ENCODE measurements around the gene CTPS1. TPM values are rescaled to one million over a fixed set of nuclear protein-coding genes. Genes with fewer than 3 reads are reported as not detected.
A peak's percentile ranks its signal among the peaks of the same experiment; 100 is the strongest.

Gene CTPS1
- total RNA-seq, 1 donor: 19.2 TPM

DNA sequence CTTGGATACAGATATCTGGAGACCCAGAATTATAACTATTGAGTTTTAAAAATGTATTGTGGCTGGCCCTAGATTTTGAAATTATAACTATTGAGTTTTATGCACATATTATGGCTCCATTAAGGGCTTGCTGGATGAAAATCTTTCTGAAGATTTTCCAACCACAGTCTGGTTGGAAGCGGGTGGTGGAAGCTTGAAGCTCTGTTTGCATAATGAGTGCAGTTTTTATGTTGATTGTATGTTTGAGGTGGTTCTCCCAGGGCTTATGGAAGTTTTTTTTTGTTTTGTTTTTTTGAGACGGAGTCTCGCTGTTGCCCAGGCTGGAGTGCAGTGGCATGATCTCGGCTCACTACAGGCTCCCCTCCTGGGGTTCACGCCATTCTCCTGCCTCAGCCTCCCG, 10.1 kb upstream of the CTPS1 start:
- Histone ChIP-seq H3K4me3 (ENCODE audit: insufficient read depth, low read length) (no peak overlapping the region), H3K9me3 (ENCODE audit: low read depth, low read length) (no peaks in the 10 kb centered on the region), H4K20me1 (ENCODE audit: insufficient read depth, low read length) (no peaks in the 10 kb centered on the region), H3K27me3 (ENCODE audit: insufficient read depth, low read length) (no peaks in the 10 kb centered on the region), H3K27ac (ENCODE audit: low read depth, low read length) (no peak overlapping the region), H2AFZ (ENCODE audit: low read length) (no peak overlapping the region), H3K4me2 (ENCODE audit: insufficient read depth, low read length) (no peak overlapping the region), H3K4me1 (ENCODE audit: insufficient read depth, low read length) (peaks cover 11% of the 10 kb centered on the region), H3K36me3 (ENCODE audit: insufficient read depth, low read length) (no peaks in the 10 kb centered on the region), H3K79me2 (ENCODE audit: insufficient read depth, low read length) (no peaks in the 10 kb centered on the region)
- DNase-seq (ENCODE audit: insufficient read length, low spot score, missing footprints): no peak
- TF ChIP-seq, protein P1, sequence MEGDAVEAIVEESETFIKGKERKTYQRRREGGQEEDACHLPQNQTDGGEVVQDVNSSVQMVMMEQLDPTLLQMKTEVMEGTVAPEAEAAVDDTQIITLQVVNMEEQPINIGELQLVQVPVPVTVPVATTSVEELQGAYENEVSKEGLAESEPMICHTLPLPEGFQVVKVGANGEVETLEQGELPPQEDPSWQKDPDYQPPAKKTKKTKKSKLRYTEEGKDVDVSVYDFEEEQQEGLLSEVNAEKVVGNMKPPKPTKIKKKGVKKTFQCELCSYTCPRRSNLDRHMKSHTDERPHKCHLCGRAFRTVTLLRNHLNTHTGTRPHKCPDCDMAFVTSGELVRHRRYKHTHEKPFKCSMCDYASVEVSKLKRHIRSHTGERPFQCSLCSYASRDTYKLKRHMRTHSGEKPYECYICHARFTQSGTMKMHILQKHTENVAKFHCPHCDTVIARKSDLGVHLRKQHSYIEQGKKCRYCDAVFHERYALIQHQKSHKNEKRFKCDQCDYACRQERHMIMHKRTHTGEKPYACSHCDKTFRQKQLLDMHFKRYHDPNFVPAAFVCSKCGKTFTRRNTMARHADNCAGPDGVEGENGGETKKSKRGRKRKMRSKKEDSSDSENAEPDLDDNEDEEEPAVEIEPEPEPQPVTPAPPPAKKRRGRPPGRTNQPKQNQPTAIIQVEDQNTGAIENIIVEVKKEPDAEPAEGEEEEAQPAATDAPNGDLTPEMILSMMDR (IDR thresholded peaks at IDR 0.05; ENCODE audit: extremely low read depth, low read depth, low read length): no peak

DNA sequence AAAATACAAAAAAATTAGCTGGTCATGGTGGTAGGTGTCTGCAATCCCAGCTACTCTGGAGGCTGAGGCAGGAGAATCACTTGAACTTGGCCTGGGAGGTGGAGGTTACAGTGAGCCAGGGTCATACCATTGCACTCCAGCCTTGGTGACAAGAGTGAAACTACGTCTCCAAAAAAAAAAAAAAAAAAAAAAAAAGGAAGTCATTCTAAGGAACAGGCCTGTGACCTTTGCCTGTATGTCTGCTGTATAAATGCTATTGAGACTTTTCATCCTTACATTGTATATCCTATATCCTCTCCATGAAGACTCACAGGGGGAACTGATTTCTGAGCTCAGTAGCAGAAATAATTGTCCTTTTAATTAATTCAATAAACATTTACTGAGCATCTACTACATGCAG, 7.5 kb upstream of the CTPS1 start:
- TF ChIP-seq, protein P1 (IDR thresholded peaks at IDR 0.05; ENCODE audit: extremely low read depth, low read depth, low read length): no peak
- Histone ChIP-seq H2AFZ (ENCODE audit: low read length) (no peak overlapping the region), H3K4me1 (ENCODE audit: insufficient read depth, low read length) (peaks cover 13% of the 10 kb centered on the region), H3K27ac (ENCODE audit: low read depth, low read length) (no peak overlapping the region), H4K20me1 (ENCODE audit: insufficient read depth, low read length) (no peaks in the 10 kb centered on the region), H3K4me2 (ENCODE audit: insufficient read depth, low read length) (no peak overlapping the region), H3K36me3 (ENCODE audit: insufficient read depth, low read length) (no peaks in the 10 kb centered on the region), H3K79me2 (ENCODE audit: insufficient read depth, low read length) (no peaks in the 10 kb centered on the region), H3K4me3 (ENCODE audit: insufficient read depth, low read length) (no peak overlapping the region), H3K27me3 (ENCODE audit: insufficient read depth, low read length) (no peaks in the 10 kb centered on the region), H3K9me3 (ENCODE audit: low read depth, low read length) (no peaks in the 10 kb centered on the region)
- DNase-seq (ENCODE audit: insufficient read length, low spot score, missing footprints): no peak

DNA sequence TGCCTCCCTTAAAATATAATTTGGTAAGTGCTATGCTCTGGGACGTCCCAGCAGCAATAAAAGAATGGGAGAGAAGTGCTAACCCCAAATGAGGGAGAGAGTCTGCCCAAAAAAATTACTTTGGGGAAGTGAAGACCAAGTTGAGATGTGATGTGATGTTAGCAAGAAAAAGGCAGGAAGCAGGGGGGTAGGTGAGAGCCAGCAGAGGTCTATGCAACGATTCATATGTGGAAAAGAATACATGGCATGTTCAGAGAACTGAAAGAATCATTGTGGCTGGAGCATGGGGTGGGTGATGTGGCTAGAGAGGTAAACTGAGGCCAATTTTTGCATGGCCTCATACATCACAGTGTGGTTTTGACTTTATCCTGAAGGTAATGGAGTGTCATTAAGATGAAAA, 5.6 kb upstream of the CTPS1 start:
- no peak overlapping the region for H3K27ac ChIP-seq (ENCODE audit: low read depth, low read length)
- peaks cover under 1% of the 10 kb centered on the region for H3K79me2 ChIP-seq (ENCODE audit: insufficient read depth, low read length)
- peaks cover 5% of the 10 kb centered on the region for H3K4me1 ChIP-seq (ENCODE audit: insufficient read depth, low read length)
- no peak overlapping the region for H3K4me2 ChIP-seq (ENCODE audit: insufficient read depth, low read length)
- no peaks in the 10 kb centered on the region for H4K20me1 ChIP-seq (ENCODE audit: insufficient read depth, low read length)
- TF ChIP-seq, protein P1 (IDR thresholded peaks at IDR 0.05; ENCODE audit: extremely low read depth, low read depth, low read length): no peak
- no peaks in the 10 kb centered on the region for H3K27me3 ChIP-seq (ENCODE audit: insufficient read depth, low read length)
- DNase-seq (ENCODE audit: insufficient read length, low spot score, missing footprints): no peak
- H3K36me3 ChIP-seq (ENCODE audit: insufficient read depth, low read length): no peaks in the 10 kb centered on the region
- no peak overlapping the region for H3K4me3 ChIP-seq (ENCODE audit: insufficient read depth, low read length)
- H2AFZ ChIP-seq (ENCODE audit: low read length): no peak overlapping the region
- H3K9me3 ChIP-seq (ENCODE audit: low read depth, low read length): no peaks in the 10 kb centered on the region

DNA sequence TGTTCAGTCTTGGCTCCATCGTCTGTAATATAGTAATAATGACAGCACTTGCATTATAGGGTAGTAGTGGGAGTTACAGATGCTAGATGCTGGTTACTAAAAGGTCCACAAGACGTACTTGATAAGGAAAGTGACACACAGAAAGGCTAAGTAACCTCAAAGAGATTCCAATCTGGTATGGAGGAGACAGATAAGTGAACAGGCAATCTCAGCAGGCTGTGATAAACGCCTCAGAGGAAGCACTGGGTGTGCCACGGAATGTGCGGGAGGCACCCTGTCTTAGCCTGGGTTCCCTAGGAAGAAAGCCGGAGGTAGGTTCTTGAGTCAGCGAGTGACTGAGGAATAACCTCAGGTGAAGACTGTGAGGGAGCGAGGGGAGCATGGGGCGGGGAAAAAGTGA, 4.6 kb upstream of the CTPS1 start:
- no peaks in the 10 kb centered on the region for H3K36me3 ChIP-seq (ENCODE audit: insufficient read depth, low read length)
- no peaks in the 10 kb centered on the region for H3K27me3 ChIP-seq (ENCODE audit: insufficient read depth, low read length)
- TF ChIP-seq, protein P1 (IDR thresholded peaks at IDR 0.05; ENCODE audit: extremely low read depth, low read depth, low read length): no peak
- no peak for DNase-seq (ENCODE audit: insufficient read length, low spot score, missing footprints)
- H3K79me2 ChIP-seq (ENCODE audit: insufficient read depth, low read length): peaks cover 5% of the 10 kb centered on the region
- peak overlapping the region; percentile 2 for H2AFZ ChIP-seq (ENCODE audit: low read length)
- H3K27ac ChIP-seq (ENCODE audit: low read depth, low read length): no peak overlapping the region
- H3K4me1 ChIP-seq (ENCODE audit: insufficient read depth, low read length): peaks cover 5% of the 10 kb centered on the region
- no peak overlapping the region for H3K4me2 ChIP-seq (ENCODE audit: insufficient read depth, low read length)
- no peak overlapping the region for H3K4me3 ChIP-seq (ENCODE audit: insufficient read depth, low read length)
- H4K20me1 ChIP-seq (ENCODE audit: insufficient read depth, low read length): no peaks in the 10 kb centered on the region
- no peaks in the 10 kb centered on the region for H3K9me3 ChIP-seq (ENCODE audit: low read depth, low read length)

Measured in osteoblast (primary cell).